ENCODE measurements around the gene TM9SF4.

DNA sequence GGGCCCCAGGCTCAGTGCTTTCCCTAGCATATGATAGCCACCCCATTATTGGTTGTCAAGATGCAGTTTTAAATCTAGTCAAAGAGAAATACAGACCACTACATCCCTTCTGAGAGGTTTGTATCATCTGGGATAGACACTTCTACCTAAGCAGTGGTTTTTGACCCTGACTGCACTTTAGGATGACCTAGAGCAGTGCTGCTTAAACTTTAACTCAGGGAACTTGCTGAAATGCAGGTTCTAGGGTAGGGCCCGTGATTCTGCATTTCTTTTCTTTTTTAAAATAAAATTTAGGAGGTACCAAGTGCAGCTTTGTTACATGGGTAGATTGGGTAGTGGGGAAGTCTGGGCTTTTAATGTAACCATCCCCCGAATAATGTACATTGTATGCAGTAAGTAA, 18.7 kb downstream of the TM9SF4 start:
- TF ChIP-seq ARNTL (CRISPR knock-in tag; IDR thresholded peaks at IDR 0.05; ENCODE audit: borderline replicate concordance, low read depth) (no peak), ZFP30 (CRISPR knock-in tag; IDR thresholded peaks at IDR 0.05) (no peak), BACH2 (CRISPR knock-in tag; IDR thresholded peaks at IDR 0.05; ENCODE audit: borderline replicate concordance) (no peak), GLIS3 (CRISPR knock-in tag; IDR thresholded peaks at IDR 0.05) (no peak), ZNF565 (CRISPR knock-in tag; conservative IDR thresholded peaks at IDR 0.05; ENCODE audit: low read depth) (no peak), TCF4 (CRISPR knock-in tag; IDR thresholded peaks at IDR 0.05; ENCODE audit: borderline replicate concordance) (no peak), ISL1 (CRISPR knock-in tag; IDR thresholded peaks at IDR 0.05) (no peak)
- TF ChIP-seq, protein P1, sequence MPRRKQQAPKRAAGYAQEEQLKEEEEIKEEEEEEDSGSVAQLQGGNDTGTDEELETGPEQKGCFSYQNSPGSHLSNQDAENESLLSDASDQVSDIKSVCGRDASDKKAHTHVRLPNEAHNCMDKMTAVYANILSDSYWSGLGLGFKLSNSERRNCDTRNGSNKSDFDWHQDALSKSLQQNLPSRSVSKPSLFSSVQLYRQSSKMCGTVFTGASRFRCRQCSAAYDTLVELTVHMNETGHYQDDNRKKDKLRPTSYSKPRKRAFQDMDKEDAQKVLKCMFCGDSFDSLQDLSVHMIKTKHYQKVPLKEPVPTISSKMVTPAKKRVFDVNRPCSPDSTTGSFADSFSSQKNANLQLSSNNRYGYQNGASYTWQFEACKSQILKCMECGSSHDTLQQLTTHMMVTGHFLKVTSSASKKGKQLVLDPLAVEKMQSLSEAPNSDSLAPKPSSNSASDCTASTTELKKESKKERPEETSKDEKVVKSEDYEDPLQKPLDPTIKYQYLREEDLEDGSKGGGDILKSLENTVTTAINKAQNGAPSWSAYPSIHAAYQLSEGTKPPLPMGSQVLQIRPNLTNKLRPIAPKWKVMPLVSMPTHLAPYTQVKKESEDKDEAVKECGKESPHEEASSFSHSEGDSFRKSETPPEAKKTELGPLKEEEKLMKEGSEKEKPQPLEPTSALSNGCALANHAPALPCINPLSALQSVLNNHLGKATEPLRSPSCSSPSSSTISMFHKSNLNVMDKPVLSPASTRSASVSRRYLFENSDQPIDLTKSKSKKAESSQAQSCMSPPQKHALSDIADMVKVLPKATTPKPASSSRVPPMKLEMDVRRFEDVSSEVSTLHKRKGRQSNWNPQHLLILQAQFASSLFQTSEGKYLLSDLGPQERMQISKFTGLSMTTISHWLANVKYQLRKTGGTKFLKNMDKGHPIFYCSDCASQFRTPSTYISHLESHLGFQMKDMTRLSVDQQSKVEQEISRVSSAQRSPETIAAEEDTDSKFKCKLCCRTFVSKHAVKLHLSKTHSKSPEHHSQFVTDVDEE (CRISPR knock-in tag; IDR thresholded peaks at IDR 0.05) = no peak
- TF ChIP-seq, protein P2, sequence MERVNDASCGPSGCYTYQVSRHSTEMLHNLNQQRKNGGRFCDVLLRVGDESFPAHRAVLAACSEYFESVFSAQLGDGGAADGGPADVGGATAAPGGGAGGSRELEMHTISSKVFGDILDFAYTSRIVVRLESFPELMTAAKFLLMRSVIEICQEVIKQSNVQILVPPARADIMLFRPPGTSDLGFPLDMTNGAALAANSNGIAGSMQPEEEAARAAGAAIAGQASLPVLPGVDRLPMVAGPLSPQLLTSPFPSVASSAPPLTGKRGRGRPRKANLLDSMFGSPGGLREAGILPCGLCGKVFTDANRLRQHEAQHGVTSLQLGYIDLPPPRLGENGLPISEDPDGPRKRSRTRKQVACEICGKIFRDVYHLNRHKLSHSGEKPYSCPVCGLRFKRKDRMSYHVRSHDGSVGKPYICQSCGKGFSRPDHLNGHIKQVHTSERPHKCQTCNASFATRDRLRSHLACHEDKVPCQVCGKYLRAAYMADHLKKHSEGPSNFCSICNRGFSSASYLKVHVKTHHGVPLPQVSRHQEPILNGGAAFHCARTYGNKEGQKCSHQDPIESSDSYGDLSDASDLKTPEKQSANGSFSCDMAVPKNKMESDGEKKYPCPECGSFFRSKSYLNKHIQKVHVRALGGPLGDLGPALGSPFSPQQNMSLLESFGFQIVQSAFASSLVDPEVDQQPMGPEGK (CRISPR knock-in tag; IDR thresholded peaks at IDR 0.05; ENCODE audit: borderline replicate concordance) = no peak
- TF ChIP-seq, protein P3, sequence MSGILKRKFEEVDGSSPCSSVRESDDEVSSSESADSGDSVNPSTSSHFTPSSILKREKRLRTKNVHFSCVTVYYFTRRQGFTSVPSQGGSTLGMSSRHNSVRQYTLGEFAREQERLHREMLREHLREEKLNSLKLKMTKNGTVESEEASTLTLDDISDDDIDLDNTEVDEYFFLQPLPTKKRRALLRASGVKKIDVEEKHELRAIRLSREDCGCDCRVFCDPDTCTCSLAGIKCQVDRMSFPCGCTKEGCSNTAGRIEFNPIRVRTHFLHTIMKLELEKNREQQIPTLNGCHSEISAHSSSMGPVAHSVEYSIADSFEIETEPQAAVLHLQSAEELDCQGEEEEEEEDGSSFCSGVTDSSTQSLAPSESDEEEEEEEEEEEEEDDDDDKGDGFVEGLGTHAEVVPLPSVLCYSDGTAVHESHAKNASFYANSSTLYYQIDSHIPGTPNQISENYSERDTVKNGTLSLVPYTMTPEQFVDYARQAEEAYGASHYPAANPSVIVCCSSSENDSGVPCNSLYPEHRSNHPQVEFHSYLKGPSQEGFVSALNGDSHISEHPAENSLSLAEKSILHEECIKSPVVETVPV (CRISPR knock-in tag; IDR thresholded peaks at IDR 0.05) = no peak
- TF ChIP-seq, protein P4, sequence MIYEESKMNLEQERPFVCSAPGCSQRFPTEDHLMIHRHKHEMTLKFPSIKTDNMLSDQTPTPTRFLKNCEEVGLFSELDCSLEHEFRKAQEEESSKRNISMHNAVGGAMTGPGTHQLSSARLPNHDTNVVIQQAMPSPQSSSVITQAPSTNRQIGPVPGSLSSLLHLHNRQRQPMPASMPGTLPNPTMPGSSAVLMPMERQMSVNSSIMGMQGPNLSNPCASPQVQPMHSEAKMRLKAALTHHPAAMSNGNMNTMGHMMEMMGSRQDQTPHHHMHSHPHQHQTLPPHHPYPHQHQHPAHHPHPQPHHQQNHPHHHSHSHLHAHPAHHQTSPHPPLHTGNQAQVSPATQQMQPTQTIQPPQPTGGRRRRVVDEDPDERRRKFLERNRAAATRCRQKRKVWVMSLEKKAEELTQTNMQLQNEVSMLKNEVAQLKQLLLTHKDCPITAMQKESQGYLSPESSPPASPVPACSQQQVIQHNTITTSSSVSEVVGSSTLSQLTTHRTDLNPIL (CRISPR knock-in tag; IDR thresholded peaks at IDR 0.05; ENCODE audit: low read depth) = no peak
